ENCODE data around the gene RAD51AP2. TPM values are rescaled to one million over a fixed set of nuclear protein-coding genes. Genes with fewer than 3 reads are reported as not detected.

Gene RAD51AP2
- total and polyA plus RNA-seq, 2 of the 8 experiments (the other 6 are each of a cell fraction or from before 2014, with no cell fraction given): 0.02 to 0.20 TPM

- peak; percentile 70 for TF ChIP-seq CHD7 (IDR thresholded peaks at IDR 0.05; ENCODE audit: insufficient replicate concordance, low read length)
- no peak for TF ChIP-seq EP300 (IDR thresholded peaks at IDR 0.05; ENCODE audit: borderline replicate concordance in 1 of 2, low read depth in 2 of 2, low read length in 2 of 2)
- no peak for TF ChIP-seq SIN3A (conservative IDR thresholded peaks at IDR 0.05 in 1 of 2, IDR thresholded peaks at IDR 0.05 in 1 of 2; ENCODE audit: low read depth in 1 of 2, low read length in 2 of 2)
- TF ChIP-seq EGR1 (IDR thresholded peaks at IDR 0.05; ENCODE audit: borderline replicate concordance, low read depth, low read length): peak; percentile 42; the same call in 1 of the 2 replicates
- no peak for TF ChIP-seq ATF3 (IDR thresholded peaks at IDR 0.05; ENCODE audit: insufficient read depth, low read depth, low read length)
- TF ChIP-seq POU5F1 (IDR thresholded peaks at IDR 0.05; ENCODE audit: low read depth, low read length): no peak
- TF ChIP-seq SAP30 (IDR thresholded peaks at IDR 0.05; ENCODE audit: insufficient read depth, insufficient replicate concordance, low read length): no peak
- no peak for TF ChIP-seq USF2 (IDR thresholded peaks at IDR 0.05; ENCODE audit: low read length)
These were observed 25.6 kb upstream of the RAD51AP2 start (continued) for GRCh38 chr2:17543848-17544247.

All from H1 (cell line).